GM06990 (cell line): ENCODE results near the gene S100A7A.

ENCODE experiments used
- DNase-seq: peaks from one replicate; pipeline ENCODE4 v3.0.0-alpha.2; 2011; ENCODE audit not compliant: insufficient read length; ENCODE audit errors: extremely low read depth
- H3K27me3 ChIP-seq: replicated peaks from 2 replicates; pipeline ENCODE4 v1.6.0; 2011; ENCODE audit warnings: low read length; ENCODE audit not compliant: control insufficient read depth, insufficient read depth
- H3K36me3 ChIP-seq: 2 replicates; pipeline ENCODE4 v1.5.1; 2011; ENCODE audit warnings: low read length; ENCODE audit not compliant: control insufficient read depth, insufficient read depth
- H3K4me3 ChIP-seq: replicated peaks from 2 replicates; pipeline ENCODE4 v1.5.1; 2011; ENCODE audit warnings: low read depth, mild to moderate bottlenecking, control low read depth, low read length
- TF ChIP-seq, protein P1 (sequence below): IDR thresholded peaks from 2 replicates; pipeline ENCODE4 v1.5.1; 2011; ENCODE audit warnings: low read length, control low read depth, mild to moderate bottlenecking, inconsistent platforms; ENCODE audit not compliant: insufficient read depth, poor library complexity, severe bottlenecking

The S100A7A gene

DNA sequence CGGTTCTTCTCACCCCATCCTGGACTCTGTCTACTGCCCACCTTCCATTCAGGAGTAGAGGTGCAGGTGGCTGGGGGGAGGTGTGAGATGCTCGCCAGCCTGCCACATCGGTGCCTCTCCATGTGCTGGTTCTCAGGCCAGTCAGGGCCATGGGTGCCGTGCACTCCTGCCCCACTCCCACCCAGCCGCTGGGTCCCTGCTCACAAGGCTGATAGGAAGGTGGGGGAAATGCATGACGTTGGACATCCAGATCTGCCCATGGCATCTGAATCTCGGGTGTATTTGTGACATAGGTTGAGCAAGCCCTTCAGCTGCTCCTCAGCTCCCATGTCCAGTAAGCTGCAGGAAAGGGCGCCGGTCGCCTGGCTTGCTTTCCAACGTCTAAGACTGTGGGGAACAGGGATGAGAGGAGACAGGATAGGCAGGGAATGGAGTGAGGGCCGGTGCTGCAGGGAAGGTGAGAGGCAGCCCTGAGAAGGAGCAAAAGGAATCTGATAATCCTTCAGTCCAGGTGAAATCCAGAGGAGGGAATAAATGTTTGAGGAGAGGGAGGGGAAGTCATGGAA is 11.8 kb downstream of the S100A7A start:
- H3K4me3 ChIP-seq, result no peak overlapping the region
- H3K27me3 ChIP-seq, result no peaks in the 10 kb centered on the region; the same call in 1 of the 2 replicates

DNA sequence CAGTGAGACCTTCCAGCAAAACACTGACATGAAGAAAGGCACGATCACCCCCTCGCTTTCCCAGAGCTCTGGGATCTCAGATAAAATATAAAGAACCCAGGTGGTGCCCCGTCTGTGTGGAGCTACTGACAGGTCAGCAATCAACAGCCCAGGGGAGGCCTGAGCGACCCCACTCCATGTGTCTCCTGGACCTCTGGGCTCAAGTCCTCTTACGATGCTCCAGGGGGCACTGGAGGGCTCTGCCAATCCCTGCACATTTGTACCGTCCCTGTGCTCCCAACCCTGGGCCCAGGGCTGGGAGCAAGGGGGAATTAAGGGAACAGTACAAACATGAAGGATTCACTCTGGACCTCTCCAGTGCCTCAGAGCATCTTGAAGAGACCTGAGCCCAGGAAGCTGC is 12.5 kb downstream of the S100A7A start:
- Histone ChIP-seq H3K27me3 (no peaks in the 10 kb centered on the region; the same call in 1 of the 2 replicates), H3K36me3 (no peaks in the 10 kb centered on the region), H3K4me3 (no peak overlapping the region)
- no peak for DNase-seq
- TF ChIP-seq, protein P1, sequence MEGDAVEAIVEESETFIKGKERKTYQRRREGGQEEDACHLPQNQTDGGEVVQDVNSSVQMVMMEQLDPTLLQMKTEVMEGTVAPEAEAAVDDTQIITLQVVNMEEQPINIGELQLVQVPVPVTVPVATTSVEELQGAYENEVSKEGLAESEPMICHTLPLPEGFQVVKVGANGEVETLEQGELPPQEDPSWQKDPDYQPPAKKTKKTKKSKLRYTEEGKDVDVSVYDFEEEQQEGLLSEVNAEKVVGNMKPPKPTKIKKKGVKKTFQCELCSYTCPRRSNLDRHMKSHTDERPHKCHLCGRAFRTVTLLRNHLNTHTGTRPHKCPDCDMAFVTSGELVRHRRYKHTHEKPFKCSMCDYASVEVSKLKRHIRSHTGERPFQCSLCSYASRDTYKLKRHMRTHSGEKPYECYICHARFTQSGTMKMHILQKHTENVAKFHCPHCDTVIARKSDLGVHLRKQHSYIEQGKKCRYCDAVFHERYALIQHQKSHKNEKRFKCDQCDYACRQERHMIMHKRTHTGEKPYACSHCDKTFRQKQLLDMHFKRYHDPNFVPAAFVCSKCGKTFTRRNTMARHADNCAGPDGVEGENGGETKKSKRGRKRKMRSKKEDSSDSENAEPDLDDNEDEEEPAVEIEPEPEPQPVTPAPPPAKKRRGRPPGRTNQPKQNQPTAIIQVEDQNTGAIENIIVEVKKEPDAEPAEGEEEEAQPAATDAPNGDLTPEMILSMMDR, result no peak

More for the DNA sequence above, 11.8 kb downstream of the S100A7A start:
- H3K36me3 ChIP-seq, result no peaks in the 10 kb centered on the region
- no peak for DNase-seq
- TF ChIP-seq, protein P1, result no peak

- Histone ChIP-seq H3K36me3 (no peaks in the 10 kb centered on the region), H3K4me3 (no peak overlapping the region), H3K27me3 (no peaks in the 10 kb centered on the region; the same call in 1 of the 2 replicates)
- TF ChIP-seq, protein P1, result no peak
- no peak for DNase-seq
These were observed 13.2 kb downstream of the S100A7A start for GRCh38 chr1:153429266-153430165.

GRCh38 chr1:153430166-153430553 is 13.8 kb downstream of the S100A7A start:
- H3K36me3 ChIP-seq, result no peaks in the 10 kb centered on the region
- no peak for DNase-seq
- H3K4me3 ChIP-seq, result no peak overlapping the region
- TF ChIP-seq, protein P1, result no peak
- H3K27me3 ChIP-seq, result no peaks in the 10 kb centered on the region; the same call in 1 of the 2 replicates

GRCh38 chr1:153430561-153430960 is 14.2 kb downstream of the S100A7A start:
- TF ChIP-seq, protein P1, result no peak
- no peaks in the 10 kb centered on the region; the same call in 1 of the 2 replicates for H3K27me3 ChIP-seq
- DNase-seq, result no peak
- no peaks in the 10 kb centered on the region for H3K36me3 ChIP-seq
- H3K4me3 ChIP-seq, result no peak overlapping the region
